DOHH2 (cell line): ENCODE data around the gene FRMD4B.

Source experiments
- EZH2phosphoT487 ChIP-seq: fragments of 200-600 bp; sonication (generic); IDR thresholded peaks from 2 replicates; pipeline ENCODE4 v1.6.1; 2017; ENCODE audit warnings: borderline replicate concordance, mild to moderate bottlenecking, antibody characterized with exemption, low read length, moderate library complexity, mixed read lengths
- TF ChIP-seq, protein P1 (sequence below): fragments of 200-600 bp; sonication (generic); IDR thresholded peaks from one replicate; pipeline ENCODE4 v1.5.1; 2014; ENCODE audit warnings: antibody characterized with exemption, mild to moderate bottlenecking, low read depth, low read length; ENCODE audit not compliant: poor library complexity, severe bottlenecking

DNA sequence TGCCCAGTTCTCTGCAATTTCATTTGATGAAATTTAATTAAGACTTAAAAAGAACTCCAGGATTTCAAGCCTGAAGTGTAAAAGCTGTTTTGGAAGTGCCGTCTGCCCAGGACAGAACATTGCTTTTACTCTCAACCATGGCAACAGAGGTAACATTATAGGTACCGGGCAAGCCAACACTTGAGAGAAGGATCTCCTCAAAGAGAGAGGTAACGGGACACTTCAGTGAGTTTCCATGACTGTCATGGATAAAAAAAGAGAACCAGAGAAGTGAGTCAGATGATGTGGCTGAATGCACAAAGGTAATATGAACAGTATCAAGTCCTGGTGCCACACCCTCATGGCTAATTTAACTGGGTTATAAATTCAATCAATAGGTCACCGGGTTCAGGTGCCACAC is 133.3 kb downstream of the FRMD4B start:
- TF ChIP-seq, protein P1, sequence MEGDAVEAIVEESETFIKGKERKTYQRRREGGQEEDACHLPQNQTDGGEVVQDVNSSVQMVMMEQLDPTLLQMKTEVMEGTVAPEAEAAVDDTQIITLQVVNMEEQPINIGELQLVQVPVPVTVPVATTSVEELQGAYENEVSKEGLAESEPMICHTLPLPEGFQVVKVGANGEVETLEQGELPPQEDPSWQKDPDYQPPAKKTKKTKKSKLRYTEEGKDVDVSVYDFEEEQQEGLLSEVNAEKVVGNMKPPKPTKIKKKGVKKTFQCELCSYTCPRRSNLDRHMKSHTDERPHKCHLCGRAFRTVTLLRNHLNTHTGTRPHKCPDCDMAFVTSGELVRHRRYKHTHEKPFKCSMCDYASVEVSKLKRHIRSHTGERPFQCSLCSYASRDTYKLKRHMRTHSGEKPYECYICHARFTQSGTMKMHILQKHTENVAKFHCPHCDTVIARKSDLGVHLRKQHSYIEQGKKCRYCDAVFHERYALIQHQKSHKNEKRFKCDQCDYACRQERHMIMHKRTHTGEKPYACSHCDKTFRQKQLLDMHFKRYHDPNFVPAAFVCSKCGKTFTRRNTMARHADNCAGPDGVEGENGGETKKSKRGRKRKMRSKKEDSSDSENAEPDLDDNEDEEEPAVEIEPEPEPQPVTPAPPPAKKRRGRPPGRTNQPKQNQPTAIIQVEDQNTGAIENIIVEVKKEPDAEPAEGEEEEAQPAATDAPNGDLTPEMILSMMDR, result no peak
- no peak for TF ChIP-seq EZH2phosphoT487
